Subcutaneous adipose tissue (tissue), 4 donors: ENCODE measurements around the gene EXOC6B. TPM values are rescaled to one million over a fixed set of nuclear protein-coding genes. Genes with fewer than 3 reads are reported as not detected.

Source experiments
- total RNA-seq, 4 donors: library from RNA; depleted of rRNA; stranded (reverse); fragments of >200 nt; gene quantifications; one replicate each; pipeline ENCODE4 v1.1.0, GENCODE V29; 2016
- TF ChIP-seq, protein P1 (sequence below): fragments of 450-650 bp; IDR thresholded peaks from one replicate; pipeline ENCODE4 v1.5.1; 2016; ENCODE audit warnings: low read depth, mild to moderate bottlenecking, control low read depth, antibody characterized with exemption, moderate library complexity

EXOC6B gene
- total RNA-seq, 4 donors from 2014 or later: 33.9 to 40.5 (median 38.9) TPM

DNA sequence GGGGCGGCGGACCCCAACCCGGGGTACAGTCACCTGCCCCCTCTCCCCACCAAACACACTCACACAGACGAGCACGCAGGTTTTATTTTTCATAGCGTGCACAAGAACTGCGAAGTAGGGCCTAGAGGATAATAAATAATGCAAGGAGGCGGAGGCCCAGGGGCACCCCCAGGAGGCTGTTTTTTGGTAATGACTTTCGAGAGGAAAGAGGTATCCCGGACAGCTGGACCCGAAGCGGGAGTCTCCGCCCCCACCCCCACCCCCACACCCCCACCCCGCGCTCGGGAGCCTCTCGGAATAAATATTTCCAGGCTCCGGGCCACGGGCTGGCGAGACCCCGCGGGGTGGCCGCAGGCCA is 681.6 kb downstream of the EXOC6B start:
- TF ChIP-seq, protein P1, sequence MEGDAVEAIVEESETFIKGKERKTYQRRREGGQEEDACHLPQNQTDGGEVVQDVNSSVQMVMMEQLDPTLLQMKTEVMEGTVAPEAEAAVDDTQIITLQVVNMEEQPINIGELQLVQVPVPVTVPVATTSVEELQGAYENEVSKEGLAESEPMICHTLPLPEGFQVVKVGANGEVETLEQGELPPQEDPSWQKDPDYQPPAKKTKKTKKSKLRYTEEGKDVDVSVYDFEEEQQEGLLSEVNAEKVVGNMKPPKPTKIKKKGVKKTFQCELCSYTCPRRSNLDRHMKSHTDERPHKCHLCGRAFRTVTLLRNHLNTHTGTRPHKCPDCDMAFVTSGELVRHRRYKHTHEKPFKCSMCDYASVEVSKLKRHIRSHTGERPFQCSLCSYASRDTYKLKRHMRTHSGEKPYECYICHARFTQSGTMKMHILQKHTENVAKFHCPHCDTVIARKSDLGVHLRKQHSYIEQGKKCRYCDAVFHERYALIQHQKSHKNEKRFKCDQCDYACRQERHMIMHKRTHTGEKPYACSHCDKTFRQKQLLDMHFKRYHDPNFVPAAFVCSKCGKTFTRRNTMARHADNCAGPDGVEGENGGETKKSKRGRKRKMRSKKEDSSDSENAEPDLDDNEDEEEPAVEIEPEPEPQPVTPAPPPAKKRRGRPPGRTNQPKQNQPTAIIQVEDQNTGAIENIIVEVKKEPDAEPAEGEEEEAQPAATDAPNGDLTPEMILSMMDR: no peak

DNA sequence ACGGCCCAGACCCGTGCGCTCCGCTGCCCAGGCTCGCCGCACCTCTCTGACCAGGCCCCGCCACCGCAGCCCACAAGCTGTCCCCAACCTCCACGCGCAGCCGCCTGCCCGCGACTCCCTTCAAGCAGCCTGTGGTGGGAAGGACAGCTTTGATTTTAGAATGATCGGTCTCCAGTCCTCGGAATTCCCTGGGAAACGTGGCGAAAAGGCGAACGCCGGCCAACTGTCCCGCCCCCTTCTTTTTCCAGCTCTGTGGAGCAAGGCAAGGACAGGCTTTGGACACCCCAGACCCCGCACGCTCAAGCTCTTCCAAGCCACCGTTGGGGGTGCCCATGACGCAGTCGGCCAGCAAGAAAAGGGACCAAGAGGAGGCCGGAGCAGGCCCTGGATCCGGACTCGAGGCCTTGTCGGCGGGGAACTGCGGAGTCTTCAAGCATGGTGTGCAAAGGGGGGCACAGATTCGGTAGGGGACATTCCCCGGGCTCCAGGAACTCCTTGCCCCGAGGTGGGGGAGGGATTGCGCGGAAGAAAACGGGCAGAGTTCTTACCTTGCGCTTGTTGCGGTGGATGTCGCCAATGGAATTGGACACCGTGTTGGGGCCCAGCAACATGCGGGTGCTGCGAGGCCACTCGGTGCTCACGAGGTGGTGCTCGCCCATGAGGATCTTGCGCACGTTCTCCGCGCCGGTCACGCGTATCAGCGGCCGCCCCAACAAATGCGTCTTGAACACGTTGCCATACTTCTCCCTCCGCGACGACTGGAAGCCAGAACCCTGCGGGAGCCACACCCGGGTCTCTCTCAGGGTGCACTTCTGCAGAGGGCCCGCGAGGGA is 682.2 kb downstream of the EXOC6B start:
- TF ChIP-seq, protein P1: no peak

DNA sequence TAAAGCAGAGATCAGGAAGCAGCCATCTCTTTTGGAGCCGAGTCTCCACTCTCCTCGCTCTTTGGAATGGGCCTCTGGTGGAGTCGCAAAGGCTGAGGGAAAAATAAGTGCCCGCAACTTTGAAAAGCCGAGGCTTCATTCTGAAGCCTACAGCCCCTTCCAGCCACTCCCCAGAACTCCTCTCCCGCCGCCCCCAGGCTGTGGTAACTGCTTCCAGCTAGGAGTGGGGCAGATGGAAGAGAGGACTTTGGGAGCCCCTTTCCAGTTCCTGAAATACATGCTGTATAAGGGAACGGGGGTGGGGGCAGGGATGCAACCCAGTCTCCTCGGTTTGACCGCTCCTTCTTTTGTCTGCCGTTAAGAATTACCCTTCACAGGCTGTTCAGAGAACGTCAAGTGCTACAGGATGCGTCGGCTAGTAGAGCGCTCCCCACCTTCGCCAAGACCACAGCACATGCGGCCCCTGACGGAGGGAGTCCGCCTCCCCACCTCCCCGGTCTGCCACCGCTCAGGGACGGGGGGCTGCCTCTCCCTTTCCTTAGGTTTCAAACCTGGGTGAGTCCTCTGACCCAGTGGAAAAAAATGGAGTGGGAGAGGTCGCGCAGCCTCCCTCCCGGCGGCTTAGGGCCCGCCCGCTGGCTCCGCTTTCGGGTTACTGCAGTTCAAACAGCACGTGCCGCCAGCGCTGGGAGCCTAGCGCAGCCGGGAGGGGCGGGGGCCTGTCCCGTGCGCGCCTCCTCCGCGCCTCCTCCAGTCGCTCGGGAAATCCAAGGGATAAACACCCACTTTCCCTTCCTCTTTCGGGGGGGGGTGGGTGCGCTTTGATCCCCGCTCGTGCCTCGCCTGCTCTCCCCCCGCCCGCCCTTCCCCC is 683.0 kb downstream of the EXOC6B start:
- TF ChIP-seq, protein P1: no peak

DNA sequence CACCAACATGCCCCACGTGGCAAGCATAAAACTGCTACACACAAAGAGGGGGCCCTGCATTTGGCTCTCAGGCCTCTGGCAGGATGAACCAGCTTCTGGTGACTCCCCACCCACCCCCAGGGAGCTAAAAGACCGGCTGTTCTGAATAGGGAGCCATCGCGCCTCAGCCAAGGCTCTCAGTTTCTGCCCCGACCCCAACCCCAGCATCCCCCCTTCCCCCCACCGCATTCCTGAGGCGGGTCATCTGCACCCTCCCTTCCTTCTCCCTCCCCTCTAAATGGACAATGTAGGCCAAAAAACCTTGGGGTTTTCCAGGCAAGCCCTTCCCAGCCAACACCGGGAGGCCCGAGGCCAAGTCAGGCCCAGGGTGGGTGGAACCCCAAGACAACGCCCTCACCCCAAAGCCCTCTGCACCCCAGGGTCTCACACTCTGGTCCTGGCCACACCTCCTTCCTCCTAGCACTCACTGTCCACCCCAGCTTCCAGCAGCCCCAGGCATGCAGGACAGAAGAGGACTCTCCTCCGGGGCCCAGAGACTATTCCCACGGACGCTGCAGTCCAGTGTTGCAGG is 683.9 kb downstream of the EXOC6B start:
- TF ChIP-seq, protein P1: no peak

DNA sequence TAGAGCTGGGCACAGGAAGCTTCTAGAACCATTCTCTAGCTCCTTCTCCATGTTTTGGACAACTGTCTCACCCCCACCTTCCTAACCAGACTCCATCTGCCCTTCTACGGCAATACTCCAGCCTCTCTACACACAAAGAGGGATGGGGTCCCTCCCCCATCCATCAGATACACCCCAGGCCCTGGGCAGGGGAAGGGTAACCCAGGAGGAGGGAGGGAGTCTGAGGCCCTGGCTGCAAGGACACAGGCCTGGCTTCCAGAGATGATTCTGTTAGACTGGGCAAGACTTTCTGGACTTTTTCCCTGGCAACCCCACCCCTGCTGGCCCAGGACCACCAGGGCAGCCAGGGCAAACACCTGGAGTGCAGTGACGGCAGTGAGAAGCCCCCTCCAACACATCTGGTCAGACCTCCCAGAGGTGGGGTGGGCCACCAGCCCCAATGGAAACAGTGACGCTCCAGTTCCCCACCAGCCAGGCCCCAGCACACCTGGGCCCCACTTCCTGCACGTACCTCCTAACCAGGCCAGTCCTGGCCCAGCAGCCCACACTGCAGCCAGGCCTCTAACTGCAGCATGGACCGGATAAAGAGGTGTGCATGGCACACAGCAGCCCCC is 684.7 kb downstream of the EXOC6B start:
- TF ChIP-seq, protein P1: no peak

DNA sequence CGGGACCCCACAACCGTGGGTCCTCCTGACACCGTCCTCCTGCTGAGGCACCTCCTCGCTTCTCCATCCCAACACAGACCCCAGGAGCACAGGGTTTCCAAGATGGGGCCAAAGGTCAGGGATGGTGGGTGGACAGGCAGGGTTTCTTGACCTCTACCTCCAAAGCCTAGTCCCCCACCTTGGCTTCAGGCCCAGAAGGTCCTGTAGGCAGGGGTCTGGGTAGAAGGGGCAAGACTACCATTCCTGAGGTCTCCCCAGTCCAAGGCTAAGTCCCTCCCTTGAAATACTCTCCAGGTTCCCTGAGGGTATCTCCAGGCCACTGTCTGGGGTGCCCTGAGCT is 685.2 kb downstream of the EXOC6B start:
- TF ChIP-seq, protein P1: no peak
